HEK293 (cell line): ENCODE data around the gene CRYBG2.

Experiments
- CTCF ChIA-PET: fragments of 350-600 bp; formaldehyde crosslinking; extraction: SDS; loops from one replicate; lab custom pipeline; 2021; ENCODE audit warnings: antibody characterized with exemption; lab: Yijun Ruan, JAX
- POLR2A ChIA-PET: fragments of 300-600 bp; formaldehyde crosslinking; extraction: SDS; loops from one replicate; lab custom pipeline; 2020; ENCODE audit warnings: antibody characterized with exemption, inconsistent platforms; lab: Yijun Ruan, JAX
- H3K27ac ChIP-seq: fragments of 200-500 bp; sonication (Bioruptor generic); 2 replicates; pipeline ENCODE4 v1.5.1; 2014; ENCODE audit warnings: low read depth, low read length, control low read depth, inconsistent platforms; ENCODE audit errors: extremely low read depth
- H3K36me3 ChIP-seq, 2 experiments: fragments of 200-500 bp in 1 of 2; sonication (Bioruptor generic) in 1 of 2; 1 replicate in 1 of 2; 2 replicates in 1 of 2; pipeline ENCODE4 v1.5.1; 2014 to 2017; ENCODE audit warnings: inconsistent platforms in 2 of 2, low read length in 2 of 2; ENCODE audit not compliant: control insufficient read depth in 2 of 2, insufficient read depth in 1 of 2
- H3K4me1 ChIP-seq: fragments of 200-500 bp; sonication (Bioruptor generic); 2 replicates; pipeline ENCODE4 v1.5.1; 2014; ENCODE audit warnings: mild to moderate bottlenecking, low read length, inconsistent platforms; ENCODE audit not compliant: control insufficient read depth, insufficient read depth
- H3K4me3 ChIP-seq: 2 replicates; pipeline ENCODE4 v1.5.1; 2011; ENCODE audit warnings: low read depth, mild to moderate bottlenecking, control low read depth, low read length, moderate library complexity
- H3K9me3 ChIP-seq: fragments of 200-500 bp; sonication (Bioruptor generic); 2 replicates; pipeline ENCODE4 v1.5.1; 2014; ENCODE audit warnings: low read depth, low read length, inconsistent platforms; ENCODE audit not compliant: control insufficient read depth, insufficient read depth
- FEZF1 ChIP-seq: fragments of 450-650 bp; formaldehyde crosslinking; IDR thresholded peaks from 2 replicates; pipeline ENCODE4 v1.5.1; 2016; ENCODE audit warnings: missing biosample characterization, missing genetic modification characterization
- KLF16 ChIP-seq: fragments of 450-650 bp; formaldehyde crosslinking; IDR thresholded peaks from 2 replicates; pipeline ENCODE4 v1.5.1; 2017; ENCODE audit warnings: missing biosample characterization, missing genetic modification characterization
- KLF17 ChIP-seq: fragments of 450-650 bp; formaldehyde crosslinking; IDR thresholded peaks from 2 replicates; pipeline ENCODE4 v1.5.1; 2016; ENCODE audit warnings: missing biosample characterization, missing genetic modification characterization
- KLF7 ChIP-seq: fragments of 450-650 bp; formaldehyde crosslinking; IDR thresholded peaks from 2 replicates; pipeline ENCODE4 v1.5.1; 2016; ENCODE audit warnings: missing biosample characterization, missing genetic modification characterization, borderline replicate concordance
- YY1 ChIP-seq: fragments of 450-650 bp; formaldehyde crosslinking; IDR thresholded peaks from 2 replicates; pipeline ENCODE4 v1.5.1; 2018; ENCODE audit warnings: missing biosample characterization, missing genetic modification characterization
- ZFP69B ChIP-seq: fragments of 450-650 bp; formaldehyde crosslinking; IDR thresholded peaks from 2 replicates; pipeline ENCODE4 v1.5.1; 2016; ENCODE audit warnings: missing biosample characterization, missing genetic modification characterization
- ZNF114 ChIP-seq: fragments of 450-650 bp; formaldehyde crosslinking; IDR thresholded peaks from 2 replicates; pipeline ENCODE4 v1.5.0; 2017; ENCODE audit warnings: missing biosample characterization, missing genetic modification characterization
- ZNF280D ChIP-seq: fragments of 450-650 bp; formaldehyde crosslinking; IDR thresholded peaks from 2 replicates; pipeline ENCODE4 v1.5.1; 2016; ENCODE audit warnings: missing biosample characterization, missing genetic modification characterization
- ZNF501 ChIP-seq: fragments of 450-650 bp; formaldehyde crosslinking; IDR thresholded peaks from 2 replicates; pipeline ENCODE4 v1.5.1; 2016; ENCODE audit warnings: missing biosample characterization, missing genetic modification characterization
- ZNF518A ChIP-seq: fragments of 450-650 bp; formaldehyde crosslinking; conservative IDR thresholded peaks from 2 replicates; pipeline ENCODE4 v1.5.1; 2016; ENCODE audit warnings: low read depth, missing biosample characterization, missing genetic modification characterization
- ZNF558 ChIP-seq: fragments of 450-650 bp; formaldehyde crosslinking; IDR thresholded peaks from 2 replicates; pipeline ENCODE4 v1.5.1; 2016; ENCODE audit warnings: missing biosample characterization, missing genetic modification characterization
- ZNF639 ChIP-seq: fragments of 450-650 bp; formaldehyde crosslinking; IDR thresholded peaks from 2 replicates; pipeline ENCODE4 v1.5.1; 2016; ENCODE audit warnings: missing biosample characterization, missing genetic modification characterization
- ZSCAN30 ChIP-seq: fragments of 450-650 bp; IDR thresholded peaks from 2 replicates; pipeline ENCODE4 v1.5.1; 2018; ENCODE audit warnings: missing biosample characterization, mild to moderate bottlenecking, missing genetic modification characterization, moderate library complexity

Gene CRYBG2

GRCh38 chr1:26367441-26367840, 13.5 kb upstream of the CRYBG2 start (continued):
- no peak for TF ChIP-seq KLF7 (tag by site-specific recombination)
- TF ChIP-seq ZNF558 = no peak

GRCh38 chr1:26364956-26365355, 11.0 kb upstream of the CRYBG2 start:
- TF ChIP-seq YY1 (no peak), ZNF114 (tag by site-specific recombination) (no peak), ZFP69B (tag by site-specific recombination) (no peak), ZNF280D (tag by site-specific recombination) (no peak), ZNF639 (tag by site-specific recombination) (no peak), FEZF1 (tag by site-specific recombination) (no peak), ZNF501 (tag by site-specific recombination) (no peak), KLF16 (tag by site-specific recombination) (no peak), KLF17 (tag by site-specific recombination) (no peak), ZNF518A (tag by site-specific recombination) (no peak), ZSCAN30 (no peak)
- Histone ChIP-seq H3K4me3 (no peak overlapping the region), H3K9me3 (no peaks in the 10 kb centered on the region), H3K27ac (no peak overlapping the region), H3K36me3 (no peaks in the 10 kb centered on the region), H3K4me1 (no peaks in the 10 kb centered on the region)
- ChIA-PET POLR2A (no interaction called here), CTCF (interaction anchor here (0.5 to 3.8 kb wide), 25 partner anchors 11 to 331 kb away, joined by 3 to 81 read pairs (median 4); partner anchors contain the start of genes CEP85, CRYBG2 and SH3BGRL3)
